HG02981 (cell line): Measurements from ENCODE around the gene EID3.
"Not testable (repeated sequence)": the region's sequence is repeated elsewhere in the genome, so short reads cannot be mapped to it uniquely, and the experiment has no call there.

ENCODE experiments used
- ATAC-seq: cut with Tn5 transposase; IDR thresholded peaks from one replicate; pipeline ENCODE4 v1.9.1; 2021; ENCODE audit warnings: mild to moderate bottlenecking, moderate library complexity; ENCODE audit not compliant: unreplicated experiment

EID3 gene

GRCh38 chr12:104310751-104311633 is 7.5 kb downstream of the EID3 start:
- no peak for ATAC-seq

GRCh38 chr12:104312202-104312601 is 8.7 kb downstream of the EID3 start:
- ATAC-seq: no peak

GRCh38 chr12:104312654-104313053 is 9.1 kb downstream of the EID3 start:
- no peak for ATAC-seq

- ATAC-seq: no peak
Observed at GRCh38 chr12:104313568-104314241, 10.2 kb downstream of the EID3 start.

- ATAC-seq: no peak
Observed at GRCh38 chr12:104314242-104314614, 10.7 kb downstream of the EID3 start.

GRCh38 chr12:104315326-104316224 is 12.0 kb downstream of the EID3 start:
- no peak for ATAC-seq

GRCh38 chr12:104316936-104317335 is 13.4 kb downstream of the EID3 start:
- no peak for ATAC-seq

- ATAC-seq: no peak
Observed at GRCh38 chr12:104317538-104318210, 14.1 kb downstream of the EID3 start.

- no peak for ATAC-seq
Observed at GRCh38 chr12:104319028-104319427, 15.5 kb downstream of the EID3 start.

- no peak for ATAC-seq
Observed at GRCh38 chr12:104319918-104320626, 16.5 kb downstream of the EID3 start.

GRCh38 chr12:104320627-104321024 is 17.1 kb downstream of the EID3 start:
- ATAC-seq: no peak

GRCh38 chr12:104321949-104322348 is 18.4 kb downstream of the EID3 start:
- no peak for ATAC-seq

- ATAC-seq: not testable (repeated sequence)
Observed at GRCh38 chr12:104322533-104322932, 19.0 kb downstream of the EID3 start.

GRCh38 chr12:104323899-104324298 is 20.4 kb downstream of the EID3 start:
- ATAC-seq: no peak

- not testable (repeated sequence) for ATAC-seq
Observed at GRCh38 chr12:104328278-104328677, 24.7 kb downstream of the EID3 start.

GRCh38 chr12:104328790-104329189 is 25.3 kb downstream of the EID3 start:
- ATAC-seq: no peak

GRCh38 chr12:104329707-104330532 is 26.4 kb downstream of the EID3 start:
- no peak for ATAC-seq

- no peak for ATAC-seq
Observed at GRCh38 chr12:104331376-104331775, 27.8 kb downstream of the EID3 start.

GRCh38 chr12:104332273-104332672 is 28.7 kb downstream of the EID3 start:
- ATAC-seq: not testable (repeated sequence)
